ENCODE measurements around the gene STX5. TPM values are rescaled to one million over a fixed set of nuclear protein-coding genes. Genes with fewer than 3 reads are reported as not detected.

STX5 gene, protein sequence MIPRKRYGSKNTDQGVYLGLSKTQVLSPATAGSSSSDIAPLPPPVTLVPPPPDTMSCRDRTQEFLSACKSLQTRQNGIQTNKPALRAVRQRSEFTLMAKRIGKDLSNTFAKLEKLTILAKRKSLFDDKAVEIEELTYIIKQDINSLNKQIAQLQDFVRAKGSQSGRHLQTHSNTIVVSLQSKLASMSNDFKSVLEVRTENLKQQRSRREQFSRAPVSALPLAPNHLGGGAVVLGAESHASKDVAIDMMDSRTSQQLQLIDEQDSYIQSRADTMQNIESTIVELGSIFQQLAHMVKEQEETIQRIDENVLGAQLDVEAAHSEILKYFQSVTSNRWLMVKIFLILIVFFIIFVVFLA
- total RNA-seq (38.5 and 45.2 TPM in 2 replicates), polyA plus RNA-seq (49.4 and 53.6 TPM in 2 replicates)

DNA sequence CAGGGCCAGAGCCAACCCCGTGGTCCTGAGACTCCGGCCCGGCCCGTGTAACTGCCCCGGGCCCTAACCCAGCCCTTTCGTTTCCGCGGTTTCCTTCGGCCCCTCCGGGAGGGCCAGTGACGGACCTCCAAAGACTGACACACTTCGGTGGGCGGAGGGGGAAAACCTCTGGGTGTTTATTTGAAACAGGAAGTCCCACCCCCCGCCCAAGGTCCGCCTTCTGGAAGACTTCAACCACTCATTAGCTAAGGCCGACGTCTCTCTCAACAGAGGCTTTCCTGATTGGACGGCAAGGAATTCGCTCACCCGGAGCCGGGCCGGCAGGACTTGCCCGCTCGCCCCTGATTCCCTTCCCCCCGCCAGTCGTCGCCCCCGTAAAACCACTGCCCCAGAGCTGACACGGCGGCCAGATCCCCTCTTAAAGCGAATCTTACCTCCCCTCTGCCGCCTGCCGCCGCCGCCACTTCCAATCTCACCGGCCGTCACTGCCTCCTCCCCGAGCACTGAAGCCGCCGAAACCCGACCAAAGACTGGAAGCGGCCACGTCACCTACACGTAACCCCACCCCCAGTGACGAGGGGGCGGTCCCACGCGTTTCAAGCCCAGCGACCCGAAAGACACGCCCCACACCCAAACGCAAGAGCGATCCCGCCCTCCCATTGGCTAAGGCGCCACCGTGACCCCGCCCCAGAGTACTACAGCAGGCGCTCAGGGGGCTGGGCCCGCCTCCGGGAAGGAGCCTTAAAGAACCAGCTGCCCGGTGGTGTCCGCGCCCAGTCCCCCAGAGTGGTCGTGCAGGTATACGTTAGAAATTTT lies at the start of gene STX5:
STX5 (minus strand) TSS at position 532 of the 816 bp plus-strand sequence. CDS start 808 bp downstream, outside the sequence.
- Histone ChIP-seq H3K4me1 (ENCODE audit: low read depth) (peaks cover 10% of the 10 kb centered on the region), H3K4me3 (peak within 1 kb of the TSS; percentile 90), H3K27me3 (no peaks in the 10 kb centered on the region), H3K36me3 (peaks cover 9% of the 10 kb centered on the region), H3K9me3 (ENCODE audit: low read depth) (no peaks in the 10 kb centered on the region), H3K27ac (peak within 1 kb of the TSS; percentile 97)
- peak; percentile 99 to 100 for DNase-seq (ENCODE audit: low read depth in 1 of 2, low spot score in 1 of 2)
- TF ChIP-seq, protein P1, sequence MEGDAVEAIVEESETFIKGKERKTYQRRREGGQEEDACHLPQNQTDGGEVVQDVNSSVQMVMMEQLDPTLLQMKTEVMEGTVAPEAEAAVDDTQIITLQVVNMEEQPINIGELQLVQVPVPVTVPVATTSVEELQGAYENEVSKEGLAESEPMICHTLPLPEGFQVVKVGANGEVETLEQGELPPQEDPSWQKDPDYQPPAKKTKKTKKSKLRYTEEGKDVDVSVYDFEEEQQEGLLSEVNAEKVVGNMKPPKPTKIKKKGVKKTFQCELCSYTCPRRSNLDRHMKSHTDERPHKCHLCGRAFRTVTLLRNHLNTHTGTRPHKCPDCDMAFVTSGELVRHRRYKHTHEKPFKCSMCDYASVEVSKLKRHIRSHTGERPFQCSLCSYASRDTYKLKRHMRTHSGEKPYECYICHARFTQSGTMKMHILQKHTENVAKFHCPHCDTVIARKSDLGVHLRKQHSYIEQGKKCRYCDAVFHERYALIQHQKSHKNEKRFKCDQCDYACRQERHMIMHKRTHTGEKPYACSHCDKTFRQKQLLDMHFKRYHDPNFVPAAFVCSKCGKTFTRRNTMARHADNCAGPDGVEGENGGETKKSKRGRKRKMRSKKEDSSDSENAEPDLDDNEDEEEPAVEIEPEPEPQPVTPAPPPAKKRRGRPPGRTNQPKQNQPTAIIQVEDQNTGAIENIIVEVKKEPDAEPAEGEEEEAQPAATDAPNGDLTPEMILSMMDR (IDR thresholded peaks at IDR 0.05; ENCODE audit: low read depth, low read length): no peak

DNA sequence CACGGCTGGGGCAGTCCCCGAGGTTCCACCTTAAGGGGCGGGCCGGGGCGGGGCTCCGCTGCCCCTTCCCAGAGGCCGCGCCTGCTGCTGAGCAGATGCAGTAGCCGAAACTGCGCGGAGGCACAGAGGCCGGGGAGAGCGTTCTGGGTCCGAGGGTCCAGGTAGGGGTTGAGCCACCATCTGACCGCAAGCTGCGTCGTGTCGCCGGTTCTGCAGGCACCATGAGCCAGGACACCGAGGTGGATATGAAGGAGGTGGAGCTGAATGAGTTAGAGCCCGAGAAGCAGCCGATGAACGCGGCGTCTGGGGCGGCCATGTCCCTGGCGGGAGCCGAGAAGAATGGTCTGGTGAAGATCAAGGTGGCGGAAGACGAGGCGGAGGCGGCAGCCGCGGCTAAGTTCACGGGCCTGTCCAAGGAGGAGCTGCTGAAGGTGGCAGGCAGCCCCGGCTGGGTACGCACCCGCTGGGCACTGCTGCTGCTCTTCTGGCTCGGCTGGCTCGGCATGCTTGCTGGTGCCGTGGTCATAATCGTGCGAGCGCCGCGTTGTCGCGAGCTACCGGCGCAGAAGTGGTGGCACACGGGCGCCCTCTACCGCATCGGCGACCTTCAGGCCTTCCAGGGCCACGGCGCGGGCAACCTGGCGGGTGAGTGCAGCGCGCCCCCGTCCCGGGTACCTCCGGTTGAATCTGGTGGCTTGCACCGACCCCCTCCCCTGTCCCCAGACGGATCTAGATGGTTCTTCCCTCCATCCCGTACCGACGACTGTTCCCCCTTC lies 49.1 kb upstream of the STX5 start, which contains the start of gene SLC3A2:
SLC3A2 (plus strand) TSS at position 94 of the 776 bp plus-strand sequence; CDS start at position 222, 128 bp downstream.
- no peaks in the 10 kb centered on the region for H3K27me3 ChIP-seq
- peak; percentile 92 to 93 for DNase-seq (ENCODE audit: low read depth in 1 of 2, low spot score in 1 of 2)
- peaks cover 33% of the 10 kb centered on the region for H3K36me3 ChIP-seq
- TF ChIP-seq, protein P1 (IDR thresholded peaks at IDR 0.05; ENCODE audit: low read depth, low read length): peak; percentile 55
- H3K4me1 ChIP-seq (ENCODE audit: low read depth): peaks cover 17% of the 10 kb centered on the region
- H3K4me3 ChIP-seq: peak within 1 kb of the TSS; percentile 70
- peak within 1 kb of the TSS; percentile 94 for H3K27ac ChIP-seq
- H3K9me3 ChIP-seq (ENCODE audit: low read depth): no peaks in the 10 kb centered on the region

DNA sequence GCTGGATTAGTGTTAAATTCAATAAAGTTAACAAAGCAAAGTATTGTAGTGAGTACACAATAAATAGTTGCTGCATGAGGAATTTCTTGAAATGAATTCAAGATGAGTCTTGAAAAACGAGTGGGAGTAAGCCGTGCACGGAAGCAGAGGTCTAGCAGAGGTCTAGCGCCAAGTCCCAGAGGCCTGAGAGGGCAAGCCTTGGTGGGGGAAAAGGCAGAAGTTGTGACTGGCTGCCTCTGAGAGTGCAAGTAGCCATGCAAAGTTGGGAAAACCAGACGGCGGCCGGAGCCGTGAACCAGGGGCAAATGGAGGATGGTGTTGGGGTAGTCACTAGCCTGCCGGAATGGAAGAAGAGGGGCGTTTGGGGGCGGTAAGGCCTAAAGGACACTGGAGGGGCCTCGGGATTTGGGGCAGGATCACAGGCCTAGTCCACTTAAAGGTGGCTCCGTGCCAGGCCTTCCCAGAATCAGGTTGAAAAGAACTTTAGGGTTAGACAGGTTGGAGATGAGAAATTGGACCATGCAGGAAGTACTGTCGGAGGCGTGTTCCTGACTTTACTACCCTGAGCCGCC lies 48.5 kb upstream of the STX5 start:
- DNase-seq (ENCODE audit: low read depth in 1 of 2, low spot score in 1 of 2): peak; percentile 46 to 90
- H3K9me3 ChIP-seq (ENCODE audit: low read depth): no peaks in the 10 kb centered on the region
- TF ChIP-seq, protein P1 (IDR thresholded peaks at IDR 0.05; ENCODE audit: low read depth, low read length): no peak
- no peaks in the 10 kb centered on the region for H3K27me3 ChIP-seq
- H3K4me1 ChIP-seq (ENCODE audit: low read depth): peaks cover 17% of the 10 kb centered on the region
- H3K27ac ChIP-seq: peak overlapping the region; percentile 94
- H3K4me3 ChIP-seq: peak overlapping the region; percentile 70
- peaks cover 26% of the 10 kb centered on the region for H3K36me3 ChIP-seq

DNA sequence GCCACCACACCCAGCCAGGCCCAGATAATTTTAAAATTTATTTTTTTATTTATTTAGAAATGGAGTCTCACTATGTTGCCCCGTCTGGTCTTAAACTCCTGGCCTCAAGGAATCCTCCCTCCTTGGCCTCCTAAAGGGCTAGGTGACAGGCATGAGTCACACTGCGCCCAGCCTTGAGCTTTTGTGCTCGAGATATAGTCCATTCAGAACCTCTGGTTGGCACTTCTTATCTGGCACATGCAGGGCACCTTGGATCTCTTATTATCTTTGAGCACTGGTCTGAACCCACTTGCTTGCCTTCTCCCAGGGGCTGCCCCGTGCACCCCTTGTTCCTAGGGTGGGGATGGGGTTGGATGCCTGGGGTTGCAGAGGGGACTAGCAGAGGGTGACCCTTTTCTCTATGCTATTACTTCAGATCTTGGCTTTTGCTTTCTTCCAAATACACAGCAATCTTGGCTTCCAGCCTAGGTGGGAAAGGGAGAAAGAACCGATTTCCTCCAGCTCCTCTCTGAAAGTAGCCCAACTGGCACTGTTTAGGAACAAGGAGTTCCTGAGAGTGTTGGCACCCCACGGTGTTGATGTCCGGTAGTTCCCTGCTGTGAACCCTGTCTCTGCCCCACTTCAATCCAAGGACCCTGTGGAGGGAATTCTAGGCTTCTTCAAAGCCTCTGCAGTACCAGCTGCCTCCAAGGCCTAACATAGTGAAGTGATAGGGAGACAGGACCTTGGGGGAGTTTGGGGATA lies 47.6 kb upstream of the STX5 start:
- H3K4me3 ChIP-seq: no peak overlapping the region
- DNase-seq (ENCODE audit: low read depth in 1 of 2, low spot score in 1 of 2): peak in 1 of 2 donors; percentile 65
- peak overlapping the region; percentile 94 for H3K27ac ChIP-seq
- TF ChIP-seq, protein P1 (IDR thresholded peaks at IDR 0.05; ENCODE audit: low read depth, low read length): no peak
- no peaks in the 10 kb centered on the region for H3K9me3 ChIP-seq (ENCODE audit: low read depth)
- H3K4me1 ChIP-seq (ENCODE audit: low read depth): peaks cover 17% of the 10 kb centered on the region
- H3K36me3 ChIP-seq: peaks cover 20% of the 10 kb centered on the region
- no peaks in the 10 kb centered on the region for H3K27me3 ChIP-seq
